Activated CD8-positive, alpha-beta memory T cell treated with anti-CD3 and anti-CD28 coated beads, Interleukin-2, amount 50 U/mL, for 4 hours (primary cell): Measurements from ENCODE around the gene S100G.

Experiments used
- DNase-seq: peaks from one replicate; pipeline ENCODE4 v3.0.0-alpha.2; 2020

The S100G gene

DNA sequence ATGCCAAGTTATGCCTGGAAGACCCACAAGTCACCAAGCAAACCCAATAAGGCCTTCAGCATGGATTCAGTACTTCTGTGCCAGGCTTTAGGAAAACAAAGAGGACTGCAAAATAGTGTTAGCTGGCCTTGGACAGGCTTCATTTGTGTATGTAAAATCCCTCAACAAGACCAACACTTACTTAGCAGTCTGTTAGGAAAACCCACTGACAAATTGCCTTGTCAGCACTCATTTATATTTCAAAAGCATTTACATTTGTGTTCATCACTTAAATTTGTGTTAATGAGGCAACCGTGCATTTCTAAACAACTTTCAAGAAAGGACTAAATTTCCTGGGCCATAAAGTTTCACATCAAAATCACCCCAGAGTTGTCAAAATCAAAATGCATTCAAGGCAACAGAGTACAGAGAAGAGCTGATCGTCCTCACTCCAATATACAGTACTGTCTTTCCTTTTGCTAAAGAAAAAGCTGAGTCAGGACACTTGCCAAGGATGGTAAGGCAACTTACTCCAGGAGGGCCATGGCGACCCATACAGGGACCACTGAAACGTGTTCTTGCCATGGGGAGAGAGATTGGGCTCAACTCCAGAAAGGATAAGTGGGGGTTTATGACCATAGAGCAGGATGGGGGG, 1.6 kb downstream of the S100G start:
- no peak for DNase-seq

DNA sequence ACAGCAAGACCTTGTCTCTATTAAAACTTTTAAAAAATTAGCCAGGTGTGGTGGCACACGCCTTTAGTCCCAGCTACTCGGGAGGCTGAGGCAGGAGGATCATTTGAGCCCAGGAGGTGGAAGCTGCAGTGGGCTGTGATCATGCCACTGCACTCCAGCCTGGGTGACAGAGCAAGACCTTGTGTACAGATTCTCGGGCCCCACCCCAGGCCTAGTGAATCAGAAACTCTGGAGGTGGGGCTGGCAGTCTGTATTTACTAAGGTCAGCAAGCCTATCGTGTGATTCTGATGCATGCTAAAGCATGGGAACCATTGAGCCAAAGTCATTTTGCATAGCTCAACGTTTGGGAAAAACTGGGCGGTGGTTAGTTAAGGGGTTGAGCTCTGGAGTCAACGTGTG, 3.5 kb downstream of the S100G start:
- no peak for DNase-seq

- no peak for DNase-seq
These were observed 4.1 kb downstream of the S100G start for GRCh38 chrX:16654093-16654492.

DNA sequence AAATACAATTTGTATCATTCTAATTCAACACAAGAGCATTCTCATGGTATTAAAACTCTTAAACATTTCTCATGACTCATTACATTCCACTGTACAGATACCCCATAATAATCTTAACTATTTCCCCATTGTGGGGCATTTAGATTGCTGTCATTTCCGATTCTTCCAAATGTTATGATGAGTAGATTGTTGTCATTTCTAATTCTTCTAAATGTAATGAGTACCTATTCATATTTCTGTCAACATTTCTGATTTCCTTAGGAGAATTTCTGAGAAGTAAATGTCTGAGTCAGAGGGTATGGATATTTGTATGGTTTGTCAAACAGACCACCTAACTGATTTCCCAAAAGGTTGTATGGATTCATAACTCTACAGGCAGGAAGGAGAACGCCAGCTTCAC, 8.3 kb downstream of the S100G start:
- DNase-seq = no peak

DNA sequence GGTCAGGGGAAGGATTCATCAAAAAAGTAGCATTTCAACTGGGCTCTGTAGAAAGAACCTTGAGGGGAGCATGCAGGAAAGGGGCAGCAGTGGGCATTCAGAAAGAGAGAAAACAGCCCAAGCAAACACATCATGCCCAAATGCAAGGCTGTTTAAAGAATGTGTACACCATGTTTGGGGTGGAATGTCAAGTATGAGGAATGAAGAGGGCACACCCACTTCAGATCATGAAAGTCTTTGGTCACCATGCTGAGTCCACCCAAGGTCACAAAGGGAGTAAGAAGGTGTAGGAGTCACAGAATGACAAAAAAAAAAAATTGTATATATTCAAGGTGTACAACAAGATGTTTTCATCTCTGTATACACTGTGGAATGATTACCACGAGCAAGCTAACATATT, 9.4 kb downstream of the S100G start:
- no peak for DNase-seq

- DNase-seq = no peak
These were observed 11.5 kb downstream of the S100G start for GRCh38 chrX:16661495-16661894.

GRCh38 chrX:16662402-16662801, 12.4 kb downstream of the S100G start:
- DNase-seq = no peak

GRCh38 chrX:16664074-16664473, 14.1 kb downstream of the S100G start:
- DNase-seq = no peak

DNA sequence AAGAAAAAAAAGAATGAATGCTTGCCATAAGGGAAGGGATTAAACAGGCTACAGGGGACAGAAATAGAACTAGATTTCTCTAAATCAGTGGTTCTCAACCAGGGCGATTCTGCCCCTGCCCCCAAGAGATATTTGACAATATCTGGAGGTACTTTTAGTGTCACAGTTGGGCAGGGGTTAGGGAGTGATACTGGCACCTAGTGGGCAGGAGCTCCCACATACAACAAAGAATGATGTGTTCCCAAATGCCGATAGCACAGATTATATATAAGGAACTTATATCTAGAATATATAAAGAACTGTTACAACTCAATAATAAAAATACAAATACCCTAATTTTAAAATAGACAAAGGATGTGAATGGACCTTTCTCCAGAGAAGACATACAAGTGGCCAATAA, 14.7 kb downstream of the S100G start:
- DNase-seq = no peak

GRCh38 chrX:16665089-16665488, 15.1 kb downstream of the S100G start:
- DNase-seq = no peak

- no peak for DNase-seq
These were observed 16.6 kb downstream of the S100G start for GRCh38 chrX:16666541-16666940.

GRCh38 chrX:16671005-16671404, 21.0 kb downstream of the S100G start:
- DNase-seq = peak; percentile 17

DNA sequence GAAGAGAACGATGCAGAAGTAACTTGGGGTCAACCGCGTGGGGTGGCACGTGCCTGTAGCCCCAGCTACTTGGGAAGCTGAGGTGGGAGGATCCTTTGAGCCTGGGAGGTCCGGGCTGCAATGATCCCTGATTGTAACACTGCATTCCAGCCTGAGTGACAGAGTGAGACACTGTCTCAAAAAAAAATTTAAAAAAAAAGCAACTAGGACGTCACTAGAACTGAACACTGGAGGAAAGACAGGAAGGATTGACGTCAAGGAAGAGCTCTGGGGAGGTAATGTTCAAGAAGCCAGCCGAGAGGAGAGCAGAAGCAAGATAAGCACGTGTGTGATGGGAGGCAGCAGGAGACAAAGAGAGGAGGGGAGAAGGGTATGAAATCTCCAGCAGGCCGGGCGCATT, 28.7 kb downstream of the S100G start:
- DNase-seq = no peak

GRCh38 chrX:16683007-16683664, 33.2 kb downstream of the S100G start:
- no peak for DNase-seq

DNA sequence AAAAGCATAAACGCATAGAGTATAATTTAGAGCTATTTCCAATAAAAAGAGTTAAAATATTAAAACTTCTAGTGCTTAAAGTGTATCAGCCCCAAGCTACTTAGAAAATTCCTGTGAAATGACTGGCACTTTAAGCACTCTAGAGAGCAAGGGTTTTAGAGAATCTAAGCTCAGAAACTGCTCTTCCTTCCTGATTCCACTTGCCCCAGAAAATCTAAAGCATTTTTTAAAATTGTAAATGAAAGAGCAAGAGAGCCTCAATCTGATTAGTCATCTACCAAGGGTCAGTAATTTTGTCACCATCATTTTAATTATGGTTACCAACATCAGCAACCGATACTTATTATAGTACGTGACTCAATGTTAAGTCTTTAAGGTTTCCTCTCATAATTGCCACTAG, 37.6 kb downstream of the S100G start:
- DNase-seq = no peak

- peak; percentile 74 for DNase-seq
These were observed 45.2 kb downstream of the S100G start for GRCh38 chrX:16695079-16695676.

DNA sequence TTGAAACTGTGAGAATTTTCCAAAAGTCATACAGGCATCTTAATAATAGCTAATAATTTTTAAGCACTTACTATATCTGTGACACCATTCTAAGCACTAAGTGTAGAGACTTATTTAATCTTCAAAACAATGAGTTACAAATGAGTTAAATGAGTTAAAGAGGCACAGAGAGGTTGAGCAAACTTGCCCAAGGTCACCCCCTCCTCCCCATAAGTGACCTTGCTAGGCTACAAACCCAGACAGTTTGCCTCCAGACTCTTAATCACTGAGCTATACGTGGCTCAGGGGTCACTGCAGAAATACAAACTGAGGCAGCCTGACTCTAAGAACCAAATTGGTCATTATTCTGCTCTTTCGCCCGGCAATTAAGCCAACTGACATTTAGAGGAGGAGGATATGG, 47.0 kb downstream of the S100G start:
- DNase-seq = no peak

GRCh38 chrX:16699389-16699788, 49.4 kb downstream of the S100G start:
- no peak for DNase-seq

- DNase-seq = no peak
These were observed 50.8 kb downstream of the S100G start for GRCh38 chrX:16700734-16701133.

- no peak for DNase-seq
These were observed 53.0 kb downstream of the S100G start for GRCh38 chrX:16702700-16703599.
